RWPE2 (cell line): Measurements from ENCODE around the gene GMDS.

Experiments
- ATAC-seq: fragments of 200-7000 bp; cut with Tn5 transposase; 3 replicates; pipeline ENCODE4 v1.9.1; 2021; ENCODE audit warnings: low read depth
- DNase-seq: peaks from one replicate; pipeline ENCODE4 v3.0.0-alpha.2; 2020; ENCODE audit warnings: low spot score
- H3K27ac ChIP-seq: fragments of 450-650 bp; 2 replicates; pipeline ENCODE4 v1.5.1; 2017; ENCODE audit warnings: mild to moderate bottlenecking; ENCODE audit not compliant: poor library complexity, severe bottlenecking
- H3K27me3 ChIP-seq: fragments of 250-450 bp; sonication (Bioruptor Pico); 2 replicates; pipeline ENCODE4 v1.5.1; 2021; ENCODE audit warnings: mild to moderate bottlenecking, moderate library complexity; ENCODE audit not compliant: insufficient read depth, poor library complexity, severe bottlenecking
- H3K36me3 ChIP-seq: fragments of 250-450 bp; sonication (Bioruptor Pico); 2 replicates; pipeline ENCODE4 v1.5.1; 2020; ENCODE audit warnings: low read depth, mild to moderate bottlenecking, moderate library complexity
- H3K4me1 ChIP-seq: fragments of 250-450 bp; sonication (Bioruptor Pico); 2 replicates; pipeline ENCODE4 v1.5.1; 2021; ENCODE audit warnings: mild to moderate bottlenecking, moderate library complexity; ENCODE audit not compliant: insufficient read depth, poor library complexity, severe bottlenecking
- H3K4me3 ChIP-seq: fragments of 250-450 bp; sonication (Bioruptor Pico); 2 replicates; pipeline ENCODE4 v1.5.1; 2021; ENCODE audit warnings: mild to moderate bottlenecking, moderate library complexity; ENCODE audit not compliant: severe bottlenecking
- H3K9me3 ChIP-seq: fragments of 250-450 bp; sonication (Bioruptor Pico); 2 replicates; pipeline ENCODE4 v1.5.1; 2021; ENCODE audit warnings: mild to moderate bottlenecking, moderate library complexity; ENCODE audit not compliant: severe bottlenecking
- TF ChIP-seq, protein P1 (sequence below): fragments of 450-650 bp; IDR thresholded peaks from one replicate; pipeline ENCODE4 v1.5.1; 2017; ENCODE audit warnings: mild to moderate bottlenecking, moderate library complexity; ENCODE audit not compliant: poor library complexity, severe bottlenecking

The GMDS gene

DNA sequence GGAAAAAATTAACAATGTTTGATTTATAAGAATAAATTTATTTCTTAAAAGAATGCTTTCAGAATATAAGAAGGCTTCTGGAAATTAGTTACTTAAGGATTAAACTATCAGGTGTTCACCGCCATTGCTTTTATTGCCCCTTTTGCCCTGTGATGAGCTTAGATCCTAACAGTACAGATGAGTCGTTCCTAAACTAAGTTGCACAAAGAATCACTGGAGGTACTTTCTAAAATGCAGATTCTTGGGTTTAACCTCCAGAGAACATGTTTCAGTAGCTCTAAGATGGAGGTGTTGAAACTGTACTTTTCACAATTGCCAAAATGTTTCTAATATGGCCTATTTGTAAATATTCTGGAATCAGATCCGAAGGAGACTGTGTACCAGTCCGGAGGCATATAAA, 211.9 kb downstream of the GMDS start:
- DNase-seq, result no peak
- H3K27ac ChIP-seq, result no peak overlapping the region

DNA sequence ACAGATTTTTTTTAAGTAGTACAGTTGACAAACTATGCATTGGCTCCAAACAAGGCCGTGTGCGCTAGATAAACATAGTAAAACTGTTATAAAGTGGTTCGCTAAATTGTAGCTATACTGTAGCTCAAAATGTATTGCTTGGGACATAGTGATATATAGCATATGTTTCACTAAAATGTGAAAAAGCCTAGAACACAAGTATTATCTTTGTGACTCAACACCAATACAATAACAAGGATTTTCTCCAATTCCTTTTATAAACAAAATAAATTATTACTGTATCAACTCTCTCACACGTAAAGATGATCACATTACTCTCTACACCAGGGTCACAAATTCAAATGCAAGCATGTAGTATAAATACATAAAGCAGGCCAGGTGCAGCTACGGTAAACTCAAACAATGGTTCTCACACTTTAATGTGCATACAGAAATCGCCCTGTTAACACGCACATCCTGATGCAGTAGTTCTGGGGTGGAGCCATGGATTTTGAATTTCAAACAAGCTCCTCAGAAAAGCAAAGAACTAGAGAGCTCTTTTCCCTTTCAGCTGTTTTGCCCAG, 214.6 kb downstream of the GMDS start:
- H3K27me3 ChIP-seq, result no peaks in the 10 kb centered on the region
- no peak overlapping the region for H3K27ac ChIP-seq
- H3K9me3 ChIP-seq, result no peaks in the 10 kb centered on the region
- TF ChIP-seq, protein P1, sequence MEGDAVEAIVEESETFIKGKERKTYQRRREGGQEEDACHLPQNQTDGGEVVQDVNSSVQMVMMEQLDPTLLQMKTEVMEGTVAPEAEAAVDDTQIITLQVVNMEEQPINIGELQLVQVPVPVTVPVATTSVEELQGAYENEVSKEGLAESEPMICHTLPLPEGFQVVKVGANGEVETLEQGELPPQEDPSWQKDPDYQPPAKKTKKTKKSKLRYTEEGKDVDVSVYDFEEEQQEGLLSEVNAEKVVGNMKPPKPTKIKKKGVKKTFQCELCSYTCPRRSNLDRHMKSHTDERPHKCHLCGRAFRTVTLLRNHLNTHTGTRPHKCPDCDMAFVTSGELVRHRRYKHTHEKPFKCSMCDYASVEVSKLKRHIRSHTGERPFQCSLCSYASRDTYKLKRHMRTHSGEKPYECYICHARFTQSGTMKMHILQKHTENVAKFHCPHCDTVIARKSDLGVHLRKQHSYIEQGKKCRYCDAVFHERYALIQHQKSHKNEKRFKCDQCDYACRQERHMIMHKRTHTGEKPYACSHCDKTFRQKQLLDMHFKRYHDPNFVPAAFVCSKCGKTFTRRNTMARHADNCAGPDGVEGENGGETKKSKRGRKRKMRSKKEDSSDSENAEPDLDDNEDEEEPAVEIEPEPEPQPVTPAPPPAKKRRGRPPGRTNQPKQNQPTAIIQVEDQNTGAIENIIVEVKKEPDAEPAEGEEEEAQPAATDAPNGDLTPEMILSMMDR, result no peak
- ATAC-seq (no peak), DNase-seq (no peak)
- no peak overlapping the region for H3K4me3 ChIP-seq
- H3K4me1 ChIP-seq, result no peaks in the 10 kb centered on the region
- no peaks in the 10 kb centered on the region for H3K36me3 ChIP-seq

More for the DNA sequence above, 211.9 kb downstream of the GMDS start:
- no peak overlapping the region for H3K4me3 ChIP-seq
- H3K36me3 ChIP-seq, result no peaks in the 10 kb centered on the region
- H3K4me1 ChIP-seq, result no peaks in the 10 kb centered on the region
- TF ChIP-seq, protein P1, result no peak
- no peak for ATAC-seq
- H3K9me3 ChIP-seq, result no peaks in the 10 kb centered on the region
- no peaks in the 10 kb centered on the region for H3K27me3 ChIP-seq

DNA sequence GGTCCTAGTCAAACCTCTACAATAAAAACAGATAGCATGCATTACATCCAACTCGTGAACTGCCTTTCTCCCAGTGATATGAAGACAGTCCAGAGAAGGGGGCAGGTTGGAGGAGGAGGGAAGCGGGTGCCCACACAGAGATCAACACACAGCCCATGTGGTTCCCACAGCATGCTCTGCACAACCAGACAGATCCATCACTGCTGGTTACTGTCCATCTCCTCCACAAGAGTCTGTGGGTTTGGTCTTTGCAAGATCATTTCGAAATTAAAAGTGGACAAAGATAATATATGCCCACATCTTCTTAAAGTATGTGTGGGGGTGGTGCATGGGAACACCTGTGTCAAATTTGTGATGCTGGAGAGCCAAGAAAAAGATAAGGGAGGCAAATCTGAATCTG, 215.5 kb downstream of the GMDS start:
- H3K27me3 ChIP-seq, result no peaks in the 10 kb centered on the region
- TF ChIP-seq, protein P1, result no peak
- no peaks in the 10 kb centered on the region for H3K9me3 ChIP-seq
- H3K4me3 ChIP-seq, result no peak overlapping the region
- H3K36me3 ChIP-seq, result no peaks in the 10 kb centered on the region
- no peaks in the 10 kb centered on the region for H3K4me1 ChIP-seq
- H3K27ac ChIP-seq, result no peak overlapping the region
- no peak for DNase-seq
- ATAC-seq, result no peak

DNA sequence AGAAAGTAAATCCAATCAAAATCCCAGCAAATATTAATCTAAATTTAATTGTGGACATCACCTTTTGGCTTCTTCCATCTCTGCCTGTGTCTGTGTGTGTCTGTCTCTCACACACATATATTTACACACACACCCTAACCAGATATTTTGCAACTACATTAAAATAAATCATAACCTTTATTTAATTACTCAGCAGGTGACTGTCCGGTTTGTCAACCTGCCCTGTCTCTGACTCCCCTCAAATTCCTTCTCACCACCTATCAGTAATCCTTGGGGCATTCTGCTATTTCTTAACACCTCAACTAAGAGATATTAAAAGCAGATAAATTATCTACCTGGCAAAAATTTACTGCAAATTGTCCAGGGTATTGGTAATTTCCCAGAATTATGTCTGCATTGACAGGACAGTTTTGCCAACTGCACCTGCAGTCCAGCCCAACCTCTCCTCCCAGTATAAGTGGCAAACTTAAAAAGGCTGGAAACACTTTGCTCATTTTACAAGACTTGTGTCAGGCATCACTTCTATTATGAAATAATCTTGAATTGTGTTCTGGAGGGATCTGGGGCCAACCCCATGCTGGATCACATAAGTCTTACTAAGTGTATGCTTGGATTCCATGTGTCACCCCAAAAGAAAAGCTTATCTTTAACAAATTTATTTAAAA, 216.1 kb downstream of the GMDS start:
- no peak for DNase-seq
- TF ChIP-seq, protein P1, result no peak
- no peak overlapping the region for H3K4me3 ChIP-seq
- H3K9me3 ChIP-seq, result no peaks in the 10 kb centered on the region
- H3K36me3 ChIP-seq, result no peaks in the 10 kb centered on the region
- ATAC-seq, result peak; percentile 61
- H3K27me3 ChIP-seq, result no peaks in the 10 kb centered on the region
- H3K4me1 ChIP-seq, result no peaks in the 10 kb centered on the region
- no peak overlapping the region for H3K27ac ChIP-seq

DNA sequence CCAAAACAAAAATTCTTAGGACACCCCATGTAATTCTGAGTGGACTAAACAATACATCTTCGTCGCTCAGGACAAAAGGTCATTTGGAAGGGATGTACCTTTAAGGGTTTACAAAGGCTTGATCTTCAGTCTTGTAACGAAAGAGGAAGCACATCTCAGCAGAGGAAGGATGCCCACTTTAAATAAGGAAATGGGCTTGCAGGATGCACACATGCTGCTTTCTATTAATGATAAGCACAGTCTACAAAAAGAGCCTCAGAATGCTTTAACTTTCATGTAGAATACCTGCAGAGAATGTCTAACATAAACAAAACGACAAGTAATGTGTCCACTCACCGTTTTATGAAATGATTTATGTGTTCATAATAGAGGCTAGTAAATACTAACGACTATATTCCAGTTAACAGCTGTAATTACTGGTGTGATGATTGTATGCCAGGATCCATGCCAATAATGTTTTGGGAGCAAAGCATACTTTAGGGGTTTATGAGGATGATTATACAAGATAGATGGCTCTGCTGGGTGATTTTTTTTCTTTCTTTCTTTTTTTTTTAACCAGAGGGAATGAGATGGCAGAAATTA, 216.9 kb downstream of the GMDS start:
- Histone ChIP-seq H3K9me3 (no peaks in the 10 kb centered on the region), H3K27ac (no peak overlapping the region), H3K4me1 (no peaks in the 10 kb centered on the region), H3K4me3 (no peak overlapping the region), H3K36me3 (no peaks in the 10 kb centered on the region), H3K27me3 (no peaks in the 10 kb centered on the region)
- TF ChIP-seq, protein P1, result no peak
- no peak for ATAC-seq
- DNase-seq, result no peak
